Duodenal mucosa (tissue), 2 donors: ENCODE measurements around the gene LPP.

Experiments used
- H3K27ac ChIP-seq: one replicate; pipeline ENCODE4 v1.7.0; 2013; ENCODE audit warnings: low read depth, low read length
- H3K27me3 ChIP-seq, 2 donors: one replicate each; pipeline ENCODE4 v1.7.0; 2013; ENCODE audit warnings: low read length in 2 of 2, control low read depth in 1 of 2; ENCODE audit not compliant: insufficient read depth in 2 of 2, control insufficient read depth in 1 of 2
- H3K36me3 ChIP-seq, 2 donors: one replicate each; pipeline ENCODE4 v1.7.0; 2013; ENCODE audit warnings: low read length in 2 of 2, control low read depth in 1 of 2; ENCODE audit not compliant: insufficient read depth in 2 of 2, control insufficient read depth in 1 of 2
- H3K4me1 ChIP-seq, 2 donors: one replicate each; pipeline ENCODE4 v1.7.0; 2013; ENCODE audit warnings: low read length in 2 of 2, control low read depth in 1 of 2; ENCODE audit not compliant: insufficient read depth in 2 of 2, control insufficient read depth in 1 of 2
- H3K4me3 ChIP-seq, 2 donors: one replicate each; pipeline ENCODE4 v1.7.0; 2013; ENCODE audit warnings: low read length in 2 of 2, low read depth in 1 of 2
- H3K9ac ChIP-seq, 2 donors: one replicate each; pipeline ENCODE4 v1.7.0; 2013; ENCODE audit warnings: low read length in 2 of 2, low read depth in 1 of 2
- H3K9me3 ChIP-seq, 2 donors: one replicate each; pipeline ENCODE4 v1.7.0; 2013; ENCODE audit warnings: low read length in 2 of 2, control low read depth in 1 of 2; ENCODE audit not compliant: control insufficient read depth in 1 of 2

LPP gene

GRCh38 chr3:188253800-188254452, 100.0 kb downstream of the LPP start:
- no peak overlapping the region for H3K9ac ChIP-seq
- no peak overlapping the region for H3K27ac ChIP-seq
- H3K9me3 ChIP-seq = no peaks in the 10 kb centered on the region
- H3K4me1 ChIP-seq = peaks cover 26 to 46% of the 10 kb centered on the region in 2 donors
- no peaks in the 10 kb centered on the region for H3K27me3 ChIP-seq
- no peak overlapping the region for H3K4me3 ChIP-seq
- H3K36me3 ChIP-seq = peaks cover 9 to 10% of the 10 kb centered on the region in 2 donors

GRCh38 chr3:188254520-188255070, 100.6 kb downstream of the LPP start:
- no peak overlapping the region for H3K4me3 ChIP-seq
- no peaks in the 10 kb centered on the region for H3K9me3 ChIP-seq
- H3K36me3 ChIP-seq = peaks cover 9 to 10% of the 10 kb centered on the region in 2 donors
- H3K9ac ChIP-seq = no peak overlapping the region
- H3K27me3 ChIP-seq = no peaks in the 10 kb centered on the region
- H3K27ac ChIP-seq = no peak overlapping the region
- H3K4me1 ChIP-seq = peaks cover 33 to 52% of the 10 kb centered on the region in 2 donors

- Histone ChIP-seq H3K9ac (no peak overlapping the region), H3K4me1 (peaks cover 34 to 53% of the 10 kb centered on the region in 2 donors), H3K36me3 (peaks cover 9 to 10% of the 10 kb centered on the region in 2 donors), H3K4me3 (no peak overlapping the region), H3K27me3 (no peaks in the 10 kb centered on the region), H3K9me3 (no peaks in the 10 kb centered on the region), H3K27ac (no peak overlapping the region)
Observed at GRCh38 chr3:188255190-188255589, 101.2 kb downstream of the LPP start.

GRCh38 chr3:188256758-188257157, 102.8 kb downstream of the LPP start:
- no peaks in the 10 kb centered on the region for H3K9me3 ChIP-seq
- peaks cover 34 to 53% of the 10 kb centered on the region in 2 donors for H3K4me1 ChIP-seq
- H3K27me3 ChIP-seq = no peaks in the 10 kb centered on the region
- H3K9ac ChIP-seq = no peak overlapping the region
- H3K36me3 ChIP-seq = peaks cover 9 to 10% of the 10 kb centered on the region in 2 donors
- no peak overlapping the region for H3K27ac ChIP-seq
- H3K4me3 ChIP-seq = no peak overlapping the region

GRCh38 chr3:188257384-188258026, 103.5 kb downstream of the LPP start:
- peaks cover 9 to 10% of the 10 kb centered on the region in 2 donors for H3K36me3 ChIP-seq
- H3K27ac ChIP-seq = no peak overlapping the region
- H3K9me3 ChIP-seq = no peaks in the 10 kb centered on the region
- no peak overlapping the region for H3K4me3 ChIP-seq
- H3K27me3 ChIP-seq = no peaks in the 10 kb centered on the region
- peaks cover 34 to 56% of the 10 kb centered on the region in 2 donors for H3K4me1 ChIP-seq
- no peak overlapping the region for H3K9ac ChIP-seq

- Histone ChIP-seq H3K4me3 (no peak overlapping the region), H3K4me1 (peaks cover 37 to 62% of the 10 kb centered on the region in 2 donors), H3K36me3 (peaks cover 9 to 10% of the 10 kb centered on the region in 2 donors), H3K9ac (no peak overlapping the region), H3K27me3 (no peaks in the 10 kb centered on the region), H3K9me3 (no peaks in the 10 kb centered on the region), H3K27ac (no peak overlapping the region)
Observed at GRCh38 chr3:188259191-188259590, 105.2 kb downstream of the LPP start.

- H3K9me3 ChIP-seq = no peaks in the 10 kb centered on the region
- no peak overlapping the region for H3K4me3 ChIP-seq
- no peak overlapping the region for H3K27ac ChIP-seq
- no peak overlapping the region for H3K9ac ChIP-seq
- H3K36me3 ChIP-seq = peaks cover 9 to 10% of the 10 kb centered on the region in 2 donors
- H3K27me3 ChIP-seq = no peaks in the 10 kb centered on the region
- peaks cover 36 to 59% of the 10 kb centered on the region in 2 donors for H3K4me1 ChIP-seq
Observed at GRCh38 chr3:188259596-188259995, 105.6 kb downstream of the LPP start.

- no peak overlapping the region for H3K4me3 ChIP-seq
- no peak overlapping the region for H3K27ac ChIP-seq
- no peaks in the 10 kb centered on the region for H3K9me3 ChIP-seq
- H3K9ac ChIP-seq = no peak overlapping the region
- H3K36me3 ChIP-seq = no peaks in the 10 kb centered on the region
- peaks cover 44 to 63% of the 10 kb centered on the region in 2 donors for H3K4me1 ChIP-seq
- no peaks in the 10 kb centered on the region for H3K27me3 ChIP-seq
Observed at GRCh38 chr3:188261011-188261410, 107.1 kb downstream of the LPP start.

GRCh38 chr3:188262488-188262887, 108.5 kb downstream of the LPP start:
- Histone ChIP-seq H3K36me3 (no peaks in the 10 kb centered on the region), H3K4me3 (no peak overlapping the region), H3K27ac (peak overlapping the region; percentile 13), H3K9me3 (no peaks in the 10 kb centered on the region), H3K4me1 (peaks cover 44 to 66% of the 10 kb centered on the region in 2 donors), H3K9ac (no peak overlapping the region), H3K27me3 (no peaks in the 10 kb centered on the region)

- Histone ChIP-seq H3K9ac (no peak overlapping the region), H3K27ac (peak overlapping the region; percentile 2), H3K27me3 (no peaks in the 10 kb centered on the region), H3K9me3 (no peaks in the 10 kb centered on the region), H3K4me3 (no peak overlapping the region), H3K36me3 (no peaks in the 10 kb centered on the region), H3K4me1 (peaks cover 38 to 63% of the 10 kb centered on the region in 2 donors)
Observed at GRCh38 chr3:188262913-188263683, 109.1 kb downstream of the LPP start.
